GM12875 (cell line): Measurements from ENCODE around the gene LRFN3.

Experiments
- H3K4me3 ChIP-seq: one replicate; pipeline ENCODE4 v1.5.1; 2011; ENCODE audit warnings: low read depth, low read length, control low read depth
- TF ChIP-seq, protein P1 (sequence below): IDR thresholded peaks from 2 replicates; pipeline ENCODE4 v1.5.1; 2011; ENCODE audit warnings: low read depth, mild to moderate bottlenecking, control low read depth, inconsistent platforms, low read length, moderate library complexity, borderline replicate concordance; ENCODE audit not compliant: insufficient read depth

LRFN3 gene

DNA sequence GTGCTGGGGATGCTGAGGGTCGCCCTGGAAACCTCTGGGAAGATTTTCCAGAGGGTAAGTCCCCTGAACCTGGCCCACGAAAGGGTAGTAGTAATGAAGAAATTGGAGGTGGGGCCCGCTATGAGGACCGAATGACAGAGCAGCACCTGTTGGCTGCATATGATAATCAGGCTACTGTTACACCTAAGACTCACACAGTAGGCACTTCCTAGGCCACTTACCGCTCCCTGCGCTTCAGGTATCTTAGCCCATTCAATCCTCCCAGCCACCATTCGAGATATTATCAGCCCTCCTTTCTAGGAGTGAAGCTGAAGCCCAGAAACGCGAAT, 4.3 kb upstream of the LRFN3 start:
- TF ChIP-seq, protein P1, sequence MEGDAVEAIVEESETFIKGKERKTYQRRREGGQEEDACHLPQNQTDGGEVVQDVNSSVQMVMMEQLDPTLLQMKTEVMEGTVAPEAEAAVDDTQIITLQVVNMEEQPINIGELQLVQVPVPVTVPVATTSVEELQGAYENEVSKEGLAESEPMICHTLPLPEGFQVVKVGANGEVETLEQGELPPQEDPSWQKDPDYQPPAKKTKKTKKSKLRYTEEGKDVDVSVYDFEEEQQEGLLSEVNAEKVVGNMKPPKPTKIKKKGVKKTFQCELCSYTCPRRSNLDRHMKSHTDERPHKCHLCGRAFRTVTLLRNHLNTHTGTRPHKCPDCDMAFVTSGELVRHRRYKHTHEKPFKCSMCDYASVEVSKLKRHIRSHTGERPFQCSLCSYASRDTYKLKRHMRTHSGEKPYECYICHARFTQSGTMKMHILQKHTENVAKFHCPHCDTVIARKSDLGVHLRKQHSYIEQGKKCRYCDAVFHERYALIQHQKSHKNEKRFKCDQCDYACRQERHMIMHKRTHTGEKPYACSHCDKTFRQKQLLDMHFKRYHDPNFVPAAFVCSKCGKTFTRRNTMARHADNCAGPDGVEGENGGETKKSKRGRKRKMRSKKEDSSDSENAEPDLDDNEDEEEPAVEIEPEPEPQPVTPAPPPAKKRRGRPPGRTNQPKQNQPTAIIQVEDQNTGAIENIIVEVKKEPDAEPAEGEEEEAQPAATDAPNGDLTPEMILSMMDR, result no peak
- H3K4me3 ChIP-seq, result no peak overlapping the region

DNA sequence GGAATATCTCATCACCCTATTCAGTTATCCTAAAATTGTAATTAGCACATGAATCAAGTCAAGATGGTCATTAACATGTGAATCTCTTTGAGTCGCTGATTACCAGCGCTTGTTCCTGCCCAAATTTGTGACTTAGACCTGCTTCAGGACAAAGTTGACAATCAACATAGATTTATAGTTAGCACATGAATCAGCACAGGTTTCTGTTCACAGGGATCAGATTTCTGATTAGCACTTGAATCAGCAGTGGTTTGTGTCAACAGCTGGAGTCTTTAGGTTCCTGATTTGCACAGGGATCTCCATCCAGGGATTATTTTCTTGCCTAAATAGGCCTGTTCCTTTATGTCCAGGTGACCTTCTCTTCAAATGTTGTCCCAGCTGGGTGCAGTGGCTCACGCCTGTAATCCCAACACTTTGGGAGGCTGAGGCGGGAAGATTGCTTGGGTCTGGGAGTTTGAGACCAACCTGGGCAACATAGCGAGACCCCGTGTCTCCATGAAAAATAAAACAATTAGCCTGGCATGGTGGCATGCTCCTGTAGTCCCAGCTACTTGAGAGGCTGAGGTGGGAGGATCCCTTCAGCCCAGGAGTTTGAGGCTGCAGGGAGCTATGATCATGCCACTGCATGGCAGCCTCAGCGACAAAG, 3.8 kb upstream of the LRFN3 start:
- TF ChIP-seq, protein P1, result no peak
- no peak overlapping the region for H3K4me3 ChIP-seq

DNA sequence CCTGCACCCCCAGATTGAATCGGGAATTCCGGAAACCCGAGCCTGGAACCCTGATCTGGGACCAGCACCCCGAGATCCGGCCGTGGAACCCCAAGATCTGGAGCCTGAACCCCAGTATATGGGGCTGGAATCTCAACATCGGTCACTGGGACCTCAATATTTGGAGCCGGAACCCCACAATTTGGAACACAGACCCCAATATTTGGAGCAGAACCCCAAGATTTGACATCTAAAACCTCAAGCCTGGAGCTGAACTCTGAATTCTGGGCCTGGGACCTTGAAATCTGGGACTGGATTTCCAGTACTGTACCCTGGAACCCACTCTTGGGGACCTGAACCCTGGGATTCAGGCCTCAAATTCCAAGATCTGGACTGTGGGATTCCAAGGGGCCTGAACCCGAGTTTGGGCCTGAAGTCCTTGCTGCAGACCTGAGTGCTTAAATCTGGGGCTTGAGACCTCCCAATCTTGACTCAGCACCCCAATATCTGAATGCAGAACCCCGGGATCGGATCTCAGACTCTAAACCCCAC, 629 bp downstream of the LRFN3 start:
- TF ChIP-seq, protein P1, result no peak
- H3K4me3 ChIP-seq, result peak overlapping the region; percentile 21

DNA sequence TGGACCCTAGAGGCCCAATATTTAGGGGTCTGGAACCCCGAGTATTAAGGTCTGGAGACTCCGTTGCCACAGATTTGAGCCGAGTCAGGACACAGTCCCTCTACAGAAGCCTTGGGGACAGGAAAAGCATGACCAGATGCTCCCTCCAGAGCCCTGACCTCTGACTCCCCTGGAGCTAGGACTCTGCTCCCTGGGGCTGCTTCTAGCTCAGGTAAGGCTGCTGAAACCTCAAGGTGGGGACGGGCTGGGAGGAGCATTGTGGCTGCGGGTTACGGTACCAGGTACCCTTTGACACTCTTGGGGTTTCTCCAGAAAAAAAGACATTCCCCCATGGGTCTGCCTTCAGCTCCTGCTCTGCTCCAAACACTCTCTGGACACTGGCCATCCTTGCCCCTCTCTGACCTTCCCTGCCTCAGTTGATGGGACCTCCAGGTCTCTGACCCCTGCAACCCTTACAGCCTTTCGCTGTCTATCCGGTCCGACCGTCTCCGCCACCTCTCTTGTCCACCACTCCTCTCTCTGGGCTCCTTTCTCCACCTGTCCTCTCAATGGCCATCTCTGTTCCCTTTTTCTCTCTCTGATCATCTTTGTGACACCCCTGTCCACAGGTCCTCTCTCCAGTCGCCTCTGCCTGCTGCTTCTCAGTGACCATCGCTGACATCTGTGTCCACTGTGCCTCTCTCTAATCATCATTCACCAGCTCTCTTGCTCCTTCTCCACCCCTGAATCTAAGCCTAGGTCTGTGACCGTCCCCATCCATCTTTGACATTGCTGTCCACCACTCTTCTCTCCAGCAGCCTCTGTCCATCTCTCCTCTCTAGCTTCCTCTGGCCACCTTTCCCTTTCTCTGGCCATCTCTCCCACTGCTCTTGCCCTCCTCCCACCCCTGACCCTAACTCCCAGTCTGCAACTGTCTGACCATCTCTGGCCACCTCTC, 1.4 kb downstream of the LRFN3 start:
- H3K4me3 ChIP-seq, result no peak overlapping the region
- TF ChIP-seq, protein P1, result no peak

DNA sequence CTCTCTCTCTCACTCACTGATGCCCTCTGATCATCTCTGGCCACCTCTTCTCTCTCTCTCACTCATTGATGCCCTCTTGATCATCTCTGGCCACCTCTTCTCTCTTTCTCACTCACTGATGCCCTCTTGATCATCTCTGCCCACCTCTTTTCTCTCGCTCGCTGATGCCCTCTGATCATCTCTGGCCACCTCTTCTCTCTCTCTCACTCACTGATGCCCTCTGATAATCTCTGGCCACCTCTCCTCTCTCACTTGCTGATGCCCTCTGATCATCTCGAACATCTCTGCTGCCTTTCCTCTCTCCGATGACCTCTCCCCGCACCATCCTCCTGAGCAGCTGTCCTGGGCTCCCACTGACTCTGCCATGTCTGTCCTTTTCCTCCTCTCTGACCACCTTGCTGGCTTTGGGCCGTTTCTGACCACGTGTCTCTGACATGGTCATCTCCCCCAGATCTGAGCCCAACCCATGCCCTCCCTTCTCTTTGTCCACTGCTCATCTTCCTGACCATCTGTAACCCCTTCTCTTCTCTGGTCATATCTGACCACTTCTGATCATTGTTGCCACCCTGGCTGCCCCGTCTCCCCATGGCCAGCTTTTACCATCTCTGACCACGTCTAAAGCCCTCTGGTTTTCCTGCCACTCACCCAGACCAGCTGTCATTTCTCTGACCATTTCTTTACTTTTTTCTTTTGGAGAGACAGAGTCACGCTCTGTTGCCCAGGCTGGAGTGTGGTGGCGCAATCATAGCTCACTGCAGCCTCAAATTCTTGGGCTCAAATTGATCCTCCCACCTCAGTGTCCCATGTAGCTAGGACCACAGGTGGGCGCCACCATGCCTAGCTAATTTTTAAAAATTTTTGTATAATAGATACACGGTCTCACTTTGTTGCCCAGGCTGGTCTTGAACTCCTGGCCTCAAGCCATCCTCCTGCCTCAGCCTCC, 2.4 kb downstream of the LRFN3 start:
- TF ChIP-seq, protein P1, result no peak

DNA sequence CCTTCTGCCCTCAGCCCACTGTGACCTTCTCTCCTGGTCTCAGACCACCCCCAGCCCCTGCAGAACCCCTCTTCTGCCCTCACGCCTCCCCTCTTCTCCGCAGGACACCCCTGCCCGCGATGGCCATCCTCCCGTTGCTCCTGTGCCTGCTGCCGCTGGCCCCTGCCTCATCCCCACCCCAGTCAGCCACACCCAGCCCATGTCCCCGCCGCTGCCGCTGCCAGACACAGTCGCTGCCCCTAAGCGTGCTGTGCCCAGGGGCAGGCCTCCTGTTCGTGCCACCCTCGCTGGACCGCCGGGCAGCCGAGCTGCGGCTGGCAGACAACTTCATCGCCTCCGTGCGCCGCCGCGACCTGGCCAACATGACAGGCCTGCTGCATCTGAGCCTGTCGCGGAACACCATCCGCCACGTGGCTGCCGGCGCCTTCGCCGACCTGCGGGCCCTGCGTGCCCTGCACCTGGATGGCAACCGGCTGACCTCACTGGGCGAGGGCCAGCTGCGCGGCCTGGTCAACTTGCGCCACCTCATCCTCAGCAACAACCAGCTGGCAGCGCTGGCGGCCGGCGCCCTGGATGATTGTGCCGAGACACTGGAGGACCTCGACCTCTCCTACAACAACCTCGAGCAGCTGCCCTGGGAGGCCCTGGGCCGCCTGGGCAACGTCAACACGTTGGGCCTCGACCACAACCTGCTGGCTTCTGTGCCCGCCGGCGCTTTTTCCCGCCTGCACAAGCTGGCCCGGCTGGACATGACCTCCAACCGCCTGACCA, 3.3 kb downstream of the LRFN3 start:
- TF ChIP-seq, protein P1, result no peak

More for the DNA sequence above, 2.4 kb downstream of the LRFN3 start:
- no peak overlapping the region for H3K4me3 ChIP-seq

More for the DNA sequence above, 3.3 kb downstream of the LRFN3 start:
- no peak overlapping the region for H3K4me3 ChIP-seq
